Activated CD4-positive, alpha-beta memory T cell treated with anti-CD3 and anti-CD28 coated beads for 36 hours (primary cell): ENCODE results near the gene SH3RF3. TPM values are rescaled to one million over a fixed set of nuclear protein-coding genes. Genes with fewer than 3 reads are reported as not detected.

Experiments
- CTCF ChIA-PET: fragments of 350-600 bp; sonication (Branson Sonifier 250); formaldehyde crosslinking; loops from one replicate; lab custom pipeline; 2021; ENCODE audit warnings: antibody characterized with exemption, inconsistent platforms; lab: Charles Lee
- POLR2A ChIA-PET: fragments of 350-600 bp; sonication (Branson Sonifier 250); formaldehyde crosslinking; loops from one replicate; lab custom pipeline; 2021; ENCODE audit warnings: antibody characterized with exemption; lab: Charles Lee
- DNase-seq: peaks from one replicate; pipeline ENCODE4 v3.0.0-alpha.2; 2020
- H3K27ac Mint-ChIP-seq: one replicate; pipeline ENCODE4 v1.8.0; 2021; ENCODE audit warnings: mixed read lengths
- H3K27me3 Mint-ChIP-seq: one replicate; pipeline ENCODE4 v1.8.0; 2021; ENCODE audit warnings: mixed read lengths
- H3K36me3 Mint-ChIP-seq: one replicate; pipeline ENCODE4 v1.8.0; 2021; ENCODE audit warnings: mixed read lengths
- H3K4me1 Mint-ChIP-seq: one replicate; pipeline ENCODE4 v1.8.0; 2021; ENCODE audit warnings: low read depth, mixed read lengths
- H3K4me3 Mint-ChIP-seq: one replicate; pipeline ENCODE4 v1.8.0; 2021; ENCODE audit warnings: mild to moderate bottlenecking, mixed read lengths
- H3K9me3 Mint-ChIP-seq: one replicate; pipeline ENCODE4 v1.8.0; 2021; ENCODE audit warnings: mixed read lengths
- intact Hi-C: fragments of 100-400 bp; cut with micrococcal nuclease; formaldehyde crosslinking; loops from one replicate; pipeline ENCODE4 v1.15.1; 2023
- total RNA-seq, 2 experiments: library from RNA; stranded (reverse); gene quantifications; one replicate each; pipeline ENCODE4 v1.2.3, GENCODE V29; 2021

Gene SH3RF3
- total RNA-seq, 2 experiments from 2014 or later, result 0.33 to 0.34 TPM

- H3K4me3 Mint-ChIP-seq, result no peak overlapping the region
- peaks cover 7% of the 10 kb centered on the region for H3K4me1 Mint-ChIP-seq
- CTCF ChIA-PET, result no interaction called here
- peaks cover 3% of the 10 kb centered on the region for H3K27me3 Mint-ChIP-seq
- H3K9me3 Mint-ChIP-seq, result no peaks in the 10 kb centered on the region
- intact Hi-C loops, result no loop called here
- no peak for DNase-seq
- POLR2A ChIA-PET, result no interaction called here
- H3K27ac Mint-ChIP-seq, result no peak overlapping the region
- no peaks in the 10 kb centered on the region for H3K36me3 Mint-ChIP-seq
Observed at GRCh38 chr2:109342256-109342850, 213.3 kb downstream of the SH3RF3 start.

DNA sequence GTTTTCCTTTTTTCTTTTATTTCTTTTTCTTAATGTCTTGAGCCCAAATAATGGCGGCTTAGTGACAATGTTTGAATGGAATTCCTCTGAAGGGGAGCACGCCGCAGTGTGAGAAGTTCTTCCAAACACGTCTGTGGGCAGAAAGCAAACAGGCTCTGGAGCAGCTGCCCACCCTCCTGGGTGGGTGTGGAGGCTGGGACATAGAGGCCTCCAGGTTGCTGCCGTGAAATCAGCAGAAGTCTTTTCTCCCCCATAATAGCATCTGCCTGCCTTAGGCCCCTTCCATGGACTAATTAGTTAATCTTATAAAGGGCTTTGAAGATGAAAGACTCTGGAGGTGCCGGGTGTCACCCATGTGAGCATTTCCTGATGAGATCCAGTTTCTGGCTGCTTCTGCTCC lies 213.9 kb downstream of the SH3RF3 start:
- Mint-ChIP-seq H3K4me3 (no peak overlapping the region), H3K27me3 (peaks cover 3% of the 10 kb centered on the region), H3K4me1 (peaks cover 8% of the 10 kb centered on the region), H3K36me3 (no peaks in the 10 kb centered on the region), H3K9me3 (no peaks in the 10 kb centered on the region), H3K27ac (no peak overlapping the region)
- intact Hi-C loops, result no loop called here
- CTCF ChIA-PET, result no interaction called here
- DNase-seq, result no peak
- POLR2A ChIA-PET, result no interaction called here

DNA sequence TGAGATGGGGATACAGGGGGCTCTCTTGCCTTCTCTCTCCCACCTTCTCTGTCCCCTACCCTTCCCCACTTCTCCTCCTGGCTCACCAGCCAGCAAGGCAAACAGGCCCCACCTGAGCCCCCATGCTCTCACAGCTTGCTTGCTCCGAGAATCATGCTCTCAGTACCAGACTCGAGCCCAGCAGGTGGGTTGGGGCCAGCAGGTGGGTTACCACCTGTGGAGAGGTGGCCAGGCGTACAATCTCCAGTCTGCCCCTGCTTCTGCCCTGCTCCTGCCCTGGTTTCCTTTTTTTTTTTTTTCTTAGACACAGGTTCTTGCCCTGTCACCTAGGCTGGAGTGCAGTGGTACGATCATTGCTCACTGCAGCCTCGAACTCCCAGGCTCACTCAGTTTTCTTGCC lies 214.5 kb downstream of the SH3RF3 start:
- CTCF ChIA-PET, result no interaction called here
- POLR2A ChIA-PET, result no interaction called here
- intact Hi-C loops, result no loop called here
- peaks cover 13% of the 10 kb centered on the region for H3K4me1 Mint-ChIP-seq
- H3K27ac Mint-ChIP-seq, result no peak overlapping the region
- no peaks in the 10 kb centered on the region for H3K36me3 Mint-ChIP-seq
- DNase-seq, result no peak
- no peaks in the 10 kb centered on the region for H3K9me3 Mint-ChIP-seq
- H3K4me3 Mint-ChIP-seq, result no peak overlapping the region
- peaks cover 3% of the 10 kb centered on the region for H3K27me3 Mint-ChIP-seq

GRCh38 chr2:109344270-109344805 lies 215.3 kb downstream of the SH3RF3 start:
- no peaks in the 10 kb centered on the region for H3K9me3 Mint-ChIP-seq
- intact Hi-C loops, result no loop called here
- no peaks in the 10 kb centered on the region for H3K36me3 Mint-ChIP-seq
- H3K4me3 Mint-ChIP-seq, result no peak overlapping the region
- H3K27me3 Mint-ChIP-seq, result no peaks in the 10 kb centered on the region
- ChIA-PET CTCF (interaction anchor here (1.3 kb wide), 1 partner anchor 166 kb away, joined by 4 read pairs; no protein-coding TSS in a partner anchor), POLR2A (no interaction called here)
- peaks cover 22% of the 10 kb centered on the region for H3K4me1 Mint-ChIP-seq
- no peak overlapping the region for H3K27ac Mint-ChIP-seq
- DNase-seq, result no peak

GRCh38 chr2:109345091-109345490 lies 216.1 kb downstream of the SH3RF3 start:
- CTCF ChIA-PET, result interaction anchor here (1.3 kb wide), 1 partner anchor 165 kb away, joined by 4 read pairs; no protein-coding TSS in a partner anchor
- Mint-ChIP-seq H3K27ac (no peak overlapping the region), H3K4me3 (no peak overlapping the region), H3K9me3 (no peaks in the 10 kb centered on the region), H3K4me1 (peaks cover 27% of the 10 kb centered on the region), H3K36me3 (no peaks in the 10 kb centered on the region), H3K27me3 (no peaks in the 10 kb centered on the region)
- intact Hi-C loops, result loop anchor here (5.0 kb wide), 3 partner anchors 128 to 218 kb away; partner anchors contain the start of gene SH3RF3
- DNase-seq, result no peak
- POLR2A ChIA-PET, result no interaction called here

DNA sequence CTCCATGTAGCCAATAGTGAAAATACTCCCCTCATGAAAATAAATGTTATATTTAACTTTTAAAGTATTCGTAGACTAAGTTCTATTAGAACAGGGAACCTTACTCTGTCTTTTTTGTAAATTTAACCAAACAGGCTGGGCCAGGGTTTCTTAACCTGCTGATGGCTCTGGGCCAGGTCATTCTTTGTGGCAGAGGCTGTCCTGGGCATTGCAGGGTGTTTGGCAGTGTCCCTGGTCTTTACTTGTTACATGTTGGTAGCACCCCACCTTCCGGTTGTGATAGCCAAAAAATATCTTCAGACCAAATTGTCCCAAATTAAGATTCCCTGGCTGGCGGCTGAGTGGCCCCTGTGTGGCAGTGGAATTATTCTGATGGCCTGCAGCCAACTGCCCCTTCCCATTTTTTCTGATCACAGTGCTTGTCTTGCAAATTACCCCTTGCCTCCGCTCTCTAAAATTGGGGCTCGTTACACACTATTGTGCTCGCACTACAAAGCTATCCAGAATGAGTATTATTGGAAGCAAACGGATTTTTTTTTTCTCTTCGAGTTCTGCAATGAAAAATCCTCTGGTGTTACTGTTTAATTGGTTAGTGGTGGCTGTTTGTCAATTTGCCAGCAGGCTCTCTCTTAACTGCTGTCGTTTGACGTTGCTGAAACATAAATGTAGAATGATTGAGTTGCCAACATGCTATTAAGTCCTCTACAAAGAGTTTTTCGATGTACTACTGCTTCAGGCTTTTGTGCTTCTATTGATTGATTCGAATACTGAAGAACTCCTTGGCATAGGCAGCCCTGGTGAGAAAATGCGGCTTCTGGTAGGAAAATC lies 216.9 kb downstream of the SH3RF3 start:
- ChIA-PET POLR2A (no interaction called here), CTCF (no interaction called here)
- Mint-ChIP-seq H3K4me3 (no peak overlapping the region), H3K4me1 (peaks cover 32% of the 10 kb centered on the region), H3K27me3 (no peaks in the 10 kb centered on the region), H3K9me3 (no peaks in the 10 kb centered on the region), H3K36me3 (no peaks in the 10 kb centered on the region), H3K27ac (no peak overlapping the region)
- intact Hi-C loops, result loop anchor here (5.0 kb wide), 3 partner anchors 129 to 219 kb away; partner anchors contain the start of gene SH3RF3
- DNase-seq, result no peak

- ChIA-PET POLR2A (no interaction called here), CTCF (interaction anchor here (0.5 kb wide), 1 partner anchor 20 kb away, joined by 3 read pairs; no protein-coding TSS in a partner anchor)
- peaks cover 28% of the 10 kb centered on the region for H3K4me1 Mint-ChIP-seq
- no peaks in the 10 kb centered on the region for H3K36me3 Mint-ChIP-seq
- no peak for DNase-seq
- no peaks in the 10 kb centered on the region for H3K9me3 Mint-ChIP-seq
- intact Hi-C loops, result loop anchor here (5.0 kb wide), 3 partner anchors 129 to 219 kb away; partner anchors contain the start of gene SH3RF3
- H3K4me3 Mint-ChIP-seq, result no peak overlapping the region
- no peak overlapping the region for H3K27ac Mint-ChIP-seq
- no peaks in the 10 kb centered on the region for H3K27me3 Mint-ChIP-seq
Observed at GRCh38 chr2:109346601-109347228, 217.7 kb downstream of the SH3RF3 start.

GRCh38 chr2:109347626-109348025 lies 218.6 kb downstream of the SH3RF3 start:
- Mint-ChIP-seq H3K9me3 (no peaks in the 10 kb centered on the region), H3K27me3 (no peaks in the 10 kb centered on the region), H3K27ac (no peak overlapping the region), H3K36me3 (no peaks in the 10 kb centered on the region), H3K4me3 (no peak overlapping the region), H3K4me1 (peaks cover 29% of the 10 kb centered on the region)
- ChIA-PET CTCF (no interaction called here), POLR2A (no interaction called here)
- intact Hi-C loops, result loop anchor here (2.0 to 5.0 kb wide), 4 partner anchors 15 to 220 kb away; partner anchors contain the start of gene SH3RF3
- no peak for DNase-seq

GRCh38 chr2:109348190-109348589 lies 219.2 kb downstream of the SH3RF3 start:
- no peak overlapping the region for H3K4me3 Mint-ChIP-seq
- peaks cover 29% of the 10 kb centered on the region for H3K4me1 Mint-ChIP-seq
- H3K9me3 Mint-ChIP-seq, result no peaks in the 10 kb centered on the region
- H3K27me3 Mint-ChIP-seq, result no peaks in the 10 kb centered on the region
- intact Hi-C loops, result loop anchor here (2.0 to 5.0 kb wide), 4 partner anchors 15 to 221 kb away; partner anchors contain the start of gene SH3RF3
- ChIA-PET CTCF (interaction anchor here (0.9 kb wide), 1 partner anchor 162 kb away, joined by 3 read pairs; no protein-coding TSS in a partner anchor), POLR2A (no interaction called here)
- no peak overlapping the region for H3K27ac Mint-ChIP-seq
- DNase-seq, result no peak
- H3K36me3 Mint-ChIP-seq, result no peaks in the 10 kb centered on the region

- Mint-ChIP-seq H3K4me3 (peak overlapping the region; percentile 1), H3K36me3 (no peaks in the 10 kb centered on the region), H3K27ac (peak overlapping the region; percentile 43), H3K4me1 (peaks cover 29% of the 10 kb centered on the region), H3K27me3 (no peaks in the 10 kb centered on the region), H3K9me3 (no peaks in the 10 kb centered on the region)
- ChIA-PET POLR2A (no interaction called here), CTCF (interaction anchor here (0.9 kb wide), 1 partner anchor 161 kb away, joined by 3 read pairs; no protein-coding TSS in a partner anchor)
- DNase-seq, result peak; percentile 57
- intact Hi-C loops, result loop anchor here (2.0 to 5.0 kb wide), 4 partner anchors 16 to 222 kb away; partner anchors contain the start of gene SH3RF3
Observed at GRCh38 chr2:109348671-109349502, 219.9 kb downstream of the SH3RF3 start.
